Stomach (tissue), 19 donors: ENCODE results near the gene ZNF821. TPM values are rescaled to one million over a fixed set of nuclear protein-coding genes. Genes with fewer than 3 reads are reported as not detected.
A peak's percentile ranks its signal among the peaks of the same experiment; 100 is the strongest.

Source experiments
- DNase-seq, 2 donors: peaks; one replicate each; pipeline versions ENCODE4 v3.0.0 to v3.0.0-alpha.2; 2013 to 2019
- H3K27ac ChIP-seq, 5 donors: fragments of 200-600 bp in 4 of 5; sonication (generic) in 4 of 5; one replicate each; pipeline ENCODE4 v1.5.1; 2013 to 2019; ENCODE audit warnings: mild to moderate bottlenecking in 1 of 5, moderate library complexity in 1 of 5
- H3K27me3 ChIP-seq, 3 donors: fragments of 200-600 bp; sonication (generic); one replicate each; pipeline ENCODE4 v1.5.1; 2017 to 2019; ENCODE audit warnings: mixed run types in 1 of 3
- H3K36me3 ChIP-seq, 4 donors: fragments of 200-600 bp; sonication (generic); 1 replicate in 3 of 4; 2 replicates in 1 of 4; pipeline ENCODE4 v1.5.1; 2016 to 2019
- H3K4me1 ChIP-seq, 4 donors: fragments of 200-600 bp; sonication (generic); one replicate each; pipeline ENCODE4 v1.5.1; 2016 to 2019
- H3K4me3 ChIP-seq, 4 donors: fragments of 200-600 bp; sonication (generic) in 3 of 4; one replicate each; pipeline ENCODE4 v1.5.1; 2016 to 2019; ENCODE audit warnings: mild to moderate bottlenecking in 1 of 4
- H3K9me3 ChIP-seq, 4 donors: fragments of 200-600 bp; sonication (generic); one replicate each; pipeline ENCODE4 v1.5.1; 2016 to 2019
- CTCF ChIP-seq, 7 experiments: fragments of 450-650 bp in 4 of 7; fragments of 200-600 bp in 3 of 7; sonication (generic) in 3 of 7; IDR thresholded peaks; one replicate each; pipeline ENCODE4 v1.5.1; 2016 to 2019; ENCODE audit warnings: antibody characterized with exemption in 7 of 7, control low read depth in 2 of 7, mild to moderate bottlenecking in 1 of 7
- EP300 ChIP-seq: sonication (generic); formaldehyde crosslinking; IDR thresholded peaks from one replicate; pipeline ENCODE4 v1.6.1; 2017; ENCODE audit warnings: antibody characterized with exemption
- POLR2A ChIP-seq, 4 donors: fragments of 450-650 bp; IDR thresholded peaks; one replicate each; pipeline ENCODE4 v1.6.1; 2016; ENCODE audit warnings: antibody characterized with exemption in 4 of 4, control low read depth in 2 of 4, mild to moderate bottlenecking in 1 of 4, moderate library complexity in 1 of 4
- POLR2AphosphoS5 ChIP-seq, 3 donors: sonication (generic); formaldehyde crosslinking; IDR thresholded peaks; one replicate each; pipeline ENCODE4 v1.6.1; 2016; ENCODE audit warnings: antibody characterized with exemption in 3 of 3
- WGBS, 5 donors: extraction: QIAGEN DNeasy Blood & Tissue Kit in 3 of 5; methylation state at CpG; one replicate each; pipeline versions ENCODE4 v1.1.5 to v1.1.7; 2013 to 2018; 5-methylcytosine and 5-hydroxymethylcytosine counted together
- intact Hi-C: fragments of 100-400 bp; cut with DNase I; formaldehyde crosslinking; loops from one replicate; pipeline ENCODE4 v1.15.1; 2023; ENCODE audit warnings: low total_unique reads
- long read RNA-seq, 10 donors: transcript quantifications; one replicate each; lab custom pipeline, GENCODE V29; 2026
- polyA plus RNA-seq, 3 donors: library from polyadenylated mRNA; stranded (reverse); fragments of 200-250 nt; gene quantifications; one replicate each; pipeline ENCODE4 v1.2.3, GENCODE V29; 2013
- total RNA-seq, 5 donors: library from RNA; depleted of rRNA; stranded (reverse); fragments of >200 nt; gene quantifications; one replicate each; pipeline versions ENCODE4 v1.1.0 to v1.2.3, GENCODE V29; 2014 to 2016
- donor health status: healthy with polysubstance abuse.
- donor health status: Bipolar disorder and iron deficiency.
- donor health status: healthy.

The ZNF821 gene
- 100 to 1,000 TPM in 1 of 5 donors, 1 to 10 TPM in 3, under 1 TPM in 1; 0.45 to 240 (median 5.8) TPM for total RNA-seq
- 1 to 10 TPM; 3.5 to 5.3 (median 5.2) TPM for polyA plus RNA-seq
- long read RNA-seq, donor 1: 0 reads
- long read RNA-seq, donor 2, partial matches to known transcripts: 0 of 2 reads
- long read RNA-seq, donor 2, other reads (novel, unspliced or antisense): 0 of 2 reads
- long read RNA-seq, donor 3: 0 reads
- long read RNA-seq, donor 4: 0 reads
- long read RNA-seq, donor 5: 0 reads
- long read RNA-seq, donor 6, partial matches to known transcripts: 0 of 1 reads
- long read RNA-seq, donor 6, other reads (novel, unspliced or antisense): 0 of 1 reads
- long read RNA-seq, donor 7, partial matches to known transcripts: 0 of 2 reads
- long read RNA-seq, donor 7, other reads (novel, unspliced or antisense): 0 of 2 reads
- long read RNA-seq, donor 8, partial matches to known transcripts: 0 of 1 reads
- long read RNA-seq, donor 8, other reads (novel, unspliced or antisense): 0 of 1 reads
- long read RNA-seq, donor 9: 0 reads
- long read RNA-seq, donor 10, partial matches to known transcripts: 0 of 1 reads
- long read RNA-seq, donor 10, other reads (novel, unspliced or antisense): 0 of 1 reads

GRCh38 chr16:71883849-71884638, at the start of gene ZNF821:
Gene ZNF821 (minus strand): TSS chr16:71884182. CDS start chr16:71879946, 4,236 bp downstream.
- intact Hi-C loops: no loop called here
- no peaks in the 10 kb centered on the region for H3K9me3 ChIP-seq
- TF ChIP-seq CTCF (IDR thresholded peaks at IDR 0.05): peak in 1 of 7 experiments; percentile 22
- no peak for TF ChIP-seq POLR2A (IDR thresholded peaks at IDR 0.05)
- TF ChIP-seq POLR2AphosphoS5 (IDR thresholded peaks at IDR 0.05): peak in 1 of 3 donors; percentile 4
- no peak for TF ChIP-seq EP300
- peak within 1 kb of the TSS; percentile 86 to 98 (median 93) for H3K27ac ChIP-seq
- peak; percentile 83 to 95 for DNase-seq
- peaks cover 0 to 21% (median 19%) of the 10 kb centered on the region in 4 donors for H3K36me3 ChIP-seq
- peaks cover 21 to 42% (median 35%) of the 10 kb centered on the region in 4 donors for H3K4me1 ChIP-seq
- no peaks in the 10 kb centered on the region for H3K27me3 ChIP-seq
- H3K4me3 ChIP-seq: peak within 1 kb of the TSS; percentile 77 to 98 (median 96)
- WGBS, 5 donors: 0 to 1% (median 0%) methylated on average over 53 to 74 of the region's 85 CpGs

- H3K27me3 ChIP-seq: no peaks in the 10 kb centered on the region
- H3K9me3 ChIP-seq: no peaks in the 10 kb centered on the region
- H3K4me1 ChIP-seq: peaks cover 11 to 55% (median 30%) of the 10 kb centered on the region in 4 donors
- intact Hi-C loops: no loop called here
- WGBS, 5 donors: 36 to 75% (median 50%) methylated on average over 1 of the region's 1 CpG
- no peak for DNase-seq
- TF ChIP-seq POLR2AphosphoS5 (IDR thresholded peaks at IDR 0.05): no peak
- no peak for TF ChIP-seq POLR2A (IDR thresholded peaks at IDR 0.05)
- no peak for TF ChIP-seq EP300
- no peak for TF ChIP-seq CTCF (IDR thresholded peaks at IDR 0.05)
- peaks cover 3 to 66% (median 49%) of the 10 kb centered on the region in 4 donors for H3K36me3 ChIP-seq
- H3K27ac ChIP-seq: peak overlapping the region in 2 of 5 donors; percentile 2 to 71
- H3K4me3 ChIP-seq: no peak overlapping the region
Observed at GRCh38 chr16:71933017-71933416, 49.0 kb upstream of the ZNF821 start.

GRCh38 chr16:71931599-71931998, 47.6 kb upstream of the ZNF821 start:
- intact Hi-C loops: no loop called here
- Histone ChIP-seq H3K27ac (no peak overlapping the region), H3K4me3 (no peak overlapping the region), H3K27me3 (no peaks in the 10 kb centered on the region), H3K9me3 (no peaks in the 10 kb centered on the region), H3K36me3 (peaks cover 5 to 81% (median 63%) of the 10 kb centered on the region in 4 donors), H3K4me1 (peaks cover 25 to 69% (median 43%) of the 10 kb centered on the region in 4 donors)
- TF ChIP-seq EP300 (no peak), POLR2A (IDR thresholded peaks at IDR 0.05) (no peak), POLR2AphosphoS5 (IDR thresholded peaks at IDR 0.05) (no peak), CTCF (IDR thresholded peaks at IDR 0.05) (no peak)
- 88 to 92% (median 89%) methylated on average over 6 of the region's 6 CpGs for WGBS, 5 donors
- DNase-seq: no peak

GRCh38 chr16:71931001-71931400, 47.0 kb upstream of the ZNF821 start:
- 90 to 93% (median 91%) methylated on average over 2 of the region's 2 CpGs for WGBS, 5 donors
- H3K36me3 ChIP-seq: peaks cover 10 to 87% (median 69%) of the 10 kb centered on the region in 4 donors

More at GRCh38 chr16:71931001-71931400, 47.0 kb upstream of the ZNF821 start:
- H3K9me3 ChIP-seq: no peaks in the 10 kb centered on the region
- intact Hi-C loops: no loop called here
- TF ChIP-seq POLR2A (IDR thresholded peaks at IDR 0.05): no peak
- no peak for TF ChIP-seq POLR2AphosphoS5 (IDR thresholded peaks at IDR 0.05)
- no peak for TF ChIP-seq EP300
- no peak for TF ChIP-seq CTCF (IDR thresholded peaks at IDR 0.05)
- H3K27me3 ChIP-seq: no peaks in the 10 kb centered on the region
- H3K4me1 ChIP-seq: peaks cover 28 to 75% (median 46%) of the 10 kb centered on the region in 4 donors
- H3K27ac ChIP-seq: no peak overlapping the region
- no peak overlapping the region for H3K4me3 ChIP-seq
- DNase-seq: no peak
